Mesothelial cell of epicardium (in vitro differentiated cells): ENCODE measurements around the gene SELENOP. TPM values are rescaled to one million over a fixed set of nuclear protein-coding genes. Genes with fewer than 3 reads are reported as not detected.
"Not testable (repeated sequence)": the region's sequence is repeated elsewhere in the genome, so short reads cannot be mapped to it uniquely, and the experiment has no call there.

Experiments
- DNase-seq, 2 experiments: peaks; one replicate each; pipeline ENCODE4 v3.0.0; 2021; ENCODE audit warnings: low spot score in 2 of 2; ENCODE audit not compliant: unreplicated experiment in 2 of 2
- H3K27ac Mint-ChIP-seq: 2 replicates; pipeline ENCODE4 v1.8.0; 2021; ENCODE audit warnings: mixed read lengths
- H3K27me3 Mint-ChIP-seq: 2 replicates; pipeline ENCODE4 v1.8.0; 2021; ENCODE audit warnings: low read depth, mixed read lengths
- H3K36me3 Mint-ChIP-seq: 2 replicates; pipeline ENCODE4 v1.8.0; 2021; ENCODE audit warnings: mixed read lengths
- H3K4me1 Mint-ChIP-seq: 2 replicates; pipeline ENCODE4 v1.8.0; 2021; ENCODE audit warnings: mixed read lengths
- H3K4me3 Mint-ChIP-seq: 2 replicates; pipeline ENCODE4 v1.8.0; 2021; ENCODE audit warnings: mild to moderate bottlenecking, moderate library complexity, mixed read lengths
- H3K9me3 Mint-ChIP-seq: 2 replicates; pipeline ENCODE4 v1.8.0; 2021; ENCODE audit warnings: mixed read lengths
- total RNA-seq: library from RNA; stranded (reverse); gene quantifications from 3 replicates; pipeline ENCODE4 v1.2.1, GENCODE V29; 2021
- TF ChIP-seq, protein P1 (sequence below): fragments of 200-600 bp; sonication (generic); IDR thresholded peaks from one replicate; pipeline ENCODE4 v1.5.0; 2021; ENCODE audit warnings: antibody characterized with exemption; ENCODE audit not compliant: unreplicated experiment

SELENOP gene
- total RNA-seq, 1 donor from 2014 or later: 86.9 TPM

DNA sequence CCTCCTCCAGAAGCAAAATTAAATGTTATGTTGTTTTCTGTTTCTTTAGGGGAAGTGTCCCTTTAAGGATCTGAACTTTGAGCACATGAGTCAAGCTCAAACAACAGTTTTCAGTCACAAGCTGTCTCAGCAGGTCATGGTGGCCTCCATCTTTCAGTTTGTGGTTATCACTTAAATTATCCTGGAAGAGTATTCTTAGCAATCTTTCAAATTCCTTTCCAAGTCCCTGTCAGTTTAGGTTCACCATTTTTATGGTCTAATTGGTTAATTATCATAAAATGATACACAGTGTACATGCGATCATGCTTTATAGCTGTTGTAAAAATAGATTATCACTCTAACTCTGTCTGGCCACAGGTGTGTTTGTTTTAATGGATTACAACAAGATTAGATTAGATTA lies 43.1 kb upstream of the SELENOP start:
- no peaks in the 10 kb centered on the region for H3K27me3 Mint-ChIP-seq
- peaks cover 5% of the 10 kb centered on the region for H3K9me3 Mint-ChIP-seq
- TF ChIP-seq, protein P1, sequence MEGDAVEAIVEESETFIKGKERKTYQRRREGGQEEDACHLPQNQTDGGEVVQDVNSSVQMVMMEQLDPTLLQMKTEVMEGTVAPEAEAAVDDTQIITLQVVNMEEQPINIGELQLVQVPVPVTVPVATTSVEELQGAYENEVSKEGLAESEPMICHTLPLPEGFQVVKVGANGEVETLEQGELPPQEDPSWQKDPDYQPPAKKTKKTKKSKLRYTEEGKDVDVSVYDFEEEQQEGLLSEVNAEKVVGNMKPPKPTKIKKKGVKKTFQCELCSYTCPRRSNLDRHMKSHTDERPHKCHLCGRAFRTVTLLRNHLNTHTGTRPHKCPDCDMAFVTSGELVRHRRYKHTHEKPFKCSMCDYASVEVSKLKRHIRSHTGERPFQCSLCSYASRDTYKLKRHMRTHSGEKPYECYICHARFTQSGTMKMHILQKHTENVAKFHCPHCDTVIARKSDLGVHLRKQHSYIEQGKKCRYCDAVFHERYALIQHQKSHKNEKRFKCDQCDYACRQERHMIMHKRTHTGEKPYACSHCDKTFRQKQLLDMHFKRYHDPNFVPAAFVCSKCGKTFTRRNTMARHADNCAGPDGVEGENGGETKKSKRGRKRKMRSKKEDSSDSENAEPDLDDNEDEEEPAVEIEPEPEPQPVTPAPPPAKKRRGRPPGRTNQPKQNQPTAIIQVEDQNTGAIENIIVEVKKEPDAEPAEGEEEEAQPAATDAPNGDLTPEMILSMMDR: no peak
- peaks cover 28% of the 10 kb centered on the region for H3K4me1 Mint-ChIP-seq
- H3K36me3 Mint-ChIP-seq: no peaks in the 10 kb centered on the region
- no peak overlapping the region for H3K27ac Mint-ChIP-seq
- no peak overlapping the region for H3K4me3 Mint-ChIP-seq
- no peak for DNase-seq

DNA sequence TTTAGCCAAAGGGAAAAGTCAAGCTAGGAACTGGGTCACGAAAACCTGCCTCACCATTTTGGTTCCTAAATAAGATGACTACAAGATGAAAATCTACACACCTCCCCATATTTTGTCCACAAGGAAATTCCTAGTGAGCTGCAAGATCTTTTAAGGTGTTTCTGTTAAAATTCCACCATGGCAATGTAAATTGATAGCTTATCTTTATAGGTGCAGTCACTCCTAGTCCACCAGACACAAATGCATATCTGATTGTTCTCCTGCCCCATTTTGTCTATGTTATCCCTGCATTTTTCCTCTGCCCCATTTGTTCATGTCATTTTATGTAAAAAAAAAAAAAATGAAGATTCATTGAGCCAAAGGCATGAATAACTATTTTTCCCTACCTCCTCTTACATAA lies 41.1 kb upstream of the SELENOP start:
- TF ChIP-seq, protein P1: no peak
- no peak for DNase-seq
- H3K36me3 Mint-ChIP-seq: no peaks in the 10 kb centered on the region
- no peaks in the 10 kb centered on the region for H3K9me3 Mint-ChIP-seq
- no peaks in the 10 kb centered on the region for H3K27me3 Mint-ChIP-seq
- peaks cover 21% of the 10 kb centered on the region for H3K4me1 Mint-ChIP-seq
- no peak overlapping the region for H3K4me3 Mint-ChIP-seq
- no peak overlapping the region for H3K27ac Mint-ChIP-seq

DNA sequence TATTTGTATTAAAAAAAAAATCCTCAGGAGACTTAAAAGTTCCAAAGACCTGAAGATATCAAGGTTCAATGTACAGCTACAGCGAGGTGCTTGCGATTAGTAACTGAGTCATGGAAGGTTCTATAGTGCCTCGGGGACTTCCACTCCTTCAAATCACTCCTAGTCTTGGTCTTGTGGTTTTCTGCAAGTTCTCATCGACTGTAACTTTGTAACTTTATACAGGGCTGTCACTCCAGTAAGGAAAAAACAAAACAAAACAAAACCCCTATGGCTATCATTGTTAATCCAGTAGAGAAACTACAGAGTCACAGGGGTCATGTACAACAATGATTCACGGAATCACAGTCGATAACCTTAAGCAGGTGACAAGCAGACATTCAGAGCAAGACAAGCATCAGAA lies 39.8 kb upstream of the SELENOP start:
- no peak overlapping the region for H3K4me3 Mint-ChIP-seq
- H3K9me3 Mint-ChIP-seq: no peaks in the 10 kb centered on the region
- H3K27me3 Mint-ChIP-seq: no peaks in the 10 kb centered on the region
- no peak overlapping the region for H3K27ac Mint-ChIP-seq
- H3K36me3 Mint-ChIP-seq: no peaks in the 10 kb centered on the region
- TF ChIP-seq, protein P1: no peak
- peaks cover 21% of the 10 kb centered on the region for H3K4me1 Mint-ChIP-seq
- DNase-seq: no peak

DNA sequence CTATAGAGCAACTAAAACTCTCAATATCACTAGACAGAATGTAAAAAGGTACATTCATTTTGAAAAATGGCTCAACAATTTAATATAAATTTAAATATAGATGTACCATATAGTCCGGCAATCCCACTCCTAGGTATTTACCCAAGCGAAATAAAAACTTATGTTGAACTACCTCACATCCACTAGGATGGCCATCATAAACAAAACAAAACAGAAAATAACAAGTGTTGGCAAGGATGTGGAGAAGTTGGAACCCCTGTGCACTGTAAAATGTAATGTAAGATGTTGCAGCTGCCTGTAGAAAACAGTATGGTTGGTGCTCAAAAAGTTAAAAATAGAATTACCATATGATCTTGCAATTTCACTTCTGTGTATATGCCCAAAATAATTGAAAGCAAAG lies 36.9 kb upstream of the SELENOP start:
- no peaks in the 10 kb centered on the region for H3K36me3 Mint-ChIP-seq
- H3K4me3 Mint-ChIP-seq: no peak overlapping the region
- no peaks in the 10 kb centered on the region for H3K27me3 Mint-ChIP-seq
- DNase-seq: no peak
- peaks cover 4% of the 10 kb centered on the region for H3K9me3 Mint-ChIP-seq
- peaks cover 8% of the 10 kb centered on the region for H3K4me1 Mint-ChIP-seq
- H3K27ac Mint-ChIP-seq: no peak overlapping the region
- TF ChIP-seq, protein P1: no peak

DNA sequence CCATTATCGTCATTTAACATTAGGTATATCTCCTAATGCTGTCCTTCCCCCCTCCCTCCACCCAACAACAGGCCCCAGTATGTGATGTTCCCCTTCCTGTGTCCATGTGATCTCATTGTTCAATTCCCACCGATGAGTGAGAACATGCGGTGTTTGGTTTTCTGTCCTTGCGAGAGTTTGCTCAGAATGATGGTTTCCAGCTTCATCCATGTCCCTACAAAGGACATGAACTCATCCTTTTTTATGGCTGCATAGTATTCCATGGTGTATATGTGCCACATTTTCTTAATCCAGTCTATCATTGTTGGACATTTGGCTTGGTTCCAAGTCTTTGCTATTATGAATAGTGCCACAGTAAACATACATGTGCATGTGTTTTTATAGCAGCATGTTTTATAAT lies 32.7 kb upstream of the SELENOP start:
- H3K9me3 Mint-ChIP-seq: peaks cover 14% of the 10 kb centered on the region
- not testable (repeated sequence) for H3K27me3 Mint-ChIP-seq, H3K27ac Mint-ChIP-seq, DNase-seq, H3K4me3 Mint-ChIP-seq, H3K36me3 Mint-ChIP-seq
- H3K4me1 Mint-ChIP-seq: peaks cover 10% of the 10 kb centered on the region

DNA sequence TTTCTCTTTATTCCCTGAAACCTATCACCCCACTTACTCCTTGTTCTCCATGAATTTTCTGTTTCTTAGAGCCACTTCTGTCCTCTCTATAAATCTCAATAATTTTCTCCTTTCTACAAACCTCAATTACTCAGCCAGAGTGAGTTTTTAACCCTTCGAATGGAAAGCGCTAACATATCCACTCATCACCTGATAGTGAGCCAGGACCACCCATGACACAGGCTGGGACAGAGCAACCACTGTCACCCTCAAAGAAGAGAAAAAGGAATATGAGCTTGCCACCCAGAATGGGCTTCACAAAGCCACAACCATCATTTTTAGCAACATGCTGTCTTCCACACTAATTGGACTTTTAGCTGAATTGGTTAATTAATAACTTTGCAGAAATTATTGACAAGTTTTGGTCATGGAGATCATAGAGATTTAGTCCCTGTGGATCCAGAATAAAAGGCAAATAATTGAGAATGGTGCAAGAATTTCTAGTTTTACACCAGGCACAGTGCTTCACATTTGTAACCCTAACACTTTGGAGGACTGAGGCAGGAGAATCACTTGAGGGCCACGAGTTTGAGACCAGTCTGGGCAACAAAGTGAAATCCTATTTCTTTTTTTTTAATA lies 32.1 kb upstream of the SELENOP start:
- Mint-ChIP-seq H3K27me3 (no peaks in the 10 kb centered on the region), H3K9me3 (peaks cover 14% of the 10 kb centered on the region), H3K36me3 (no peaks in the 10 kb centered on the region), H3K4me1 (peaks cover 13% of the 10 kb centered on the region), H3K27ac (no peak overlapping the region), H3K4me3 (no peak overlapping the region)
- TF ChIP-seq, protein P1: no peak
- DNase-seq: no peak
